CD14-positive monocyte (primary cell): ENCODE results near the gene PPIL4. TPM values are rescaled to one million over a fixed set of nuclear protein-coding genes. Genes with fewer than 3 reads are reported as not detected.

Experiments used
- DNase-seq, 3 donors: peaks; one replicate each; pipeline ENCODE4 v3.0.0-alpha.2; 2011 to 2022
- H2AFZ ChIP-seq: 2 replicates; pipeline ENCODE4 v1.6.0; 2012; ENCODE audit warnings: mild to moderate bottlenecking, low read depth, low read length, inconsistent platforms; ENCODE audit not compliant: insufficient read depth, poor library complexity, severe bottlenecking
- H3K27ac ChIP-seq, 2 donors: 1 replicate in 1 of 2; 2 replicates in 1 of 2; pipeline ENCODE4 v1.5.1; 2012 to 2013; ENCODE audit warnings: low read length in 2 of 2, control low read depth in 1 of 2, inconsistent platforms in 1 of 2, low read depth in 1 of 2, mild to moderate bottlenecking in 1 of 2
- H3K27me3 ChIP-seq, 2 donors: one replicate each; pipeline versions ENCODE4 v1.6.0 to v1.6.1; 2011 to 2013; ENCODE audit warnings: low read length in 2 of 2; ENCODE audit not compliant: control insufficient read depth in 2 of 2, insufficient read depth in 2 of 2
- H3K36me3 ChIP-seq, 2 donors: replicated peaks in 1 of 2; 1 replicate in 1 of 2; 2 replicates in 1 of 2; pipeline versions ENCODE4 v1.5.1 to v1.6.1; 2012 to 2013; ENCODE audit warnings: low read length in 2 of 2, control low read depth in 1 of 2, inconsistent platforms in 1 of 2, mild to moderate bottlenecking in 1 of 2; ENCODE audit not compliant: insufficient read depth in 2 of 2, control insufficient read depth in 1 of 2
- H3K4me1 ChIP-seq, 2 donors: 1 replicate in 1 of 2; 2 replicates in 1 of 2; pipeline versions ENCODE4 v1.5.1 to v1.6.1; 2012 to 2013; ENCODE audit warnings: low read length in 2 of 2, control low read depth in 1 of 2, inconsistent platforms in 1 of 2, mild to moderate bottlenecking in 1 of 2, moderate library complexity in 1 of 2; ENCODE audit not compliant: insufficient read depth in 2 of 2, control insufficient read depth in 1 of 2
- H3K4me2 ChIP-seq: replicated peaks from 2 replicates; pipeline ENCODE3; 2012; ENCODE audit warnings: low read length, moderate library complexity, mild to moderate bottlenecking; ENCODE audit not compliant: poor library complexity, severe bottlenecking; ENCODE audit errors: extremely low read depth
- H3K4me3 ChIP-seq, 3 experiments: fragments of 200-600 bp in 1 of 3; sonication (generic) in 1 of 3; replicated peaks in 1 of 3; 1 replicate in 2 of 3; 2 replicates in 1 of 3; pipeline ENCODE4 v1.5.1; 2011 to 2013; ENCODE audit warnings: low read length in 3 of 3, mild to moderate bottlenecking in 3 of 3, control low read depth in 2 of 3, low read depth in 2 of 3, inconsistent platforms in 1 of 3, moderate library complexity in 1 of 3
- H3K79me2 ChIP-seq: 2 replicates; pipeline ENCODE4 v1.6.0; 2012; ENCODE audit warnings: mild to moderate bottlenecking, control low read depth, inconsistent platforms, low read length, moderate library complexity; ENCODE audit not compliant: insufficient read depth
- H3K9ac ChIP-seq: 2 replicates; pipeline ENCODE4 v1.6.0; 2017; ENCODE audit warnings: low read length, mild to moderate bottlenecking; ENCODE audit not compliant: insufficient read depth, poor library complexity, severe bottlenecking
- H3K9me3 ChIP-seq, 2 donors: replicated peaks in 1 of 2; 1 replicate in 1 of 2; 2 replicates in 1 of 2; pipeline versions ENCODE4 v1.5.1 to v1.6.1; 2012 to 2013; ENCODE audit warnings: low read length in 2 of 2, control low read depth in 1 of 2; ENCODE audit not compliant: control insufficient read depth in 1 of 2, insufficient read depth in 1 of 2
- H4K20me1 ChIP-seq: 2 replicates; pipeline ENCODE4 v1.6.0; 2012; ENCODE audit warnings: mild to moderate bottlenecking, low read length, control low read depth, moderate library complexity; ENCODE audit not compliant: insufficient read depth
- H3K27ac Mint-ChIP-seq, 7 donors: one replicate each; pipeline ENCODE4 v1.8.0; 2020; ENCODE audit warnings: mild to moderate bottlenecking in 7 of 7, mixed read lengths in 7 of 7, moderate library complexity in 6 of 7, inconsistent platforms in 2 of 7
- H3K27me3 Mint-ChIP-seq, 3 donors: one replicate each; pipeline ENCODE4 v1.8.0; 2021 to 2022; ENCODE audit warnings: low read depth in 3 of 3, mild to moderate bottlenecking in 3 of 3, mixed read lengths in 3 of 3, moderate library complexity in 3 of 3, inconsistent platforms in 1 of 3
- H3K36me3 Mint-ChIP-seq, 2 donors: one replicate each; pipeline ENCODE4 v1.8.0; 2020; ENCODE audit warnings: mixed read lengths in 2 of 2, inconsistent platforms in 1 of 2, mild to moderate bottlenecking in 1 of 2
- H3K4me1 Mint-ChIP-seq: one replicate; pipeline ENCODE4 v1.8.0; 2020; ENCODE audit warnings: mild to moderate bottlenecking, mixed read lengths
- H3K4me3 Mint-ChIP-seq, 2 donors: one replicate each; pipeline ENCODE4 v1.8.0; 2020; ENCODE audit warnings: mild to moderate bottlenecking in 2 of 2, mixed read lengths in 2 of 2, moderate library complexity in 1 of 2
- H3K9me3 Mint-ChIP-seq, 7 donors: one replicate each; pipeline ENCODE4 v1.8.0; 2020 to 2022; ENCODE audit warnings: mixed read lengths in 7 of 7, mild to moderate bottlenecking in 6 of 7, moderate library complexity in 6 of 7, inconsistent platforms in 2 of 7
- WGBS: methylation state at CpG from one replicate; pipeline ENCODE4 v1.1.5; 2013; ENCODE audit warnings: missing lambda C conversion rate; ENCODE audit not compliant: insufficient coverage; 5-methylcytosine and 5-hydroxymethylcytosine counted together
- intact Hi-C, 2 donors: fragments of 100-400 bp; cut with micrococcal nuclease; formaldehyde crosslinking; loops; one replicate each; pipeline versions ENCODE4 v1.15.0 to v1.15.1; 2023
- polyA plus RNA-seq, 3 donors: library from polyadenylated mRNA; depleted of rRNA in 1 of 3; unstranded in 2 of 3; stranded (reverse) in 1 of 3; fragments of 300-500 nt in 2 of 3; fragments of >200 nt in 1 of 3; fragmentation: Illumina TruSeq in 2 of 3; gene quantifications; 1 replicate in 2 of 3; 2 replicates in 1 of 3; pipeline ENCODE4 v1.2.3, GENCODE V29; 2012 to 2021
- TF ChIP-seq, protein P1 (sequence below): fragments of 200-600 bp; IDR thresholded peaks from one replicate; pipeline ENCODE4 v1.8.0; 2022; ENCODE audit warnings: antibody characterized with exemption, mild to moderate bottlenecking

Gene PPIL4
- polyA plus RNA-seq, 3 donors, result 3.5 to 9.2 (median 4.4) TPM

DNA sequence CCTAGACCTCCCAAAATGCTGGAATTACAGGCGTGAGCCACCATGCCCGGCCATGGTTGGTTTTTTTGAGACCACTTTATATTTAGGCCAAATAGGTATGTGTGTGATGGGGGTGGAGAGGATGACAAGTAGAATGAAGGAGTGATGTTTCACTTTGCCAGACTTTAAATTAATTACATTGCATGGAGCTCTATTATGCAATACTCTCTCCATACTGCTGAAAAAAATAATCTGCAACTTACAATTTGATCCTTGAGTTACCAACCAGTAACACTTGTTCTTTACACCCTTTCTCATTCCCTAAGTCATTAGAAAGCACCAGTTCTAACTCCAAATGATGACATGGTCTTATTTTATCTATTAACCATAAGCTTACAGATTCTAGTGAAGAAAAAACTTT, 47.1 kb upstream of the PPIL4 start:
- H3K4me2 ChIP-seq, result no peak overlapping the region
- TF ChIP-seq, protein P1, sequence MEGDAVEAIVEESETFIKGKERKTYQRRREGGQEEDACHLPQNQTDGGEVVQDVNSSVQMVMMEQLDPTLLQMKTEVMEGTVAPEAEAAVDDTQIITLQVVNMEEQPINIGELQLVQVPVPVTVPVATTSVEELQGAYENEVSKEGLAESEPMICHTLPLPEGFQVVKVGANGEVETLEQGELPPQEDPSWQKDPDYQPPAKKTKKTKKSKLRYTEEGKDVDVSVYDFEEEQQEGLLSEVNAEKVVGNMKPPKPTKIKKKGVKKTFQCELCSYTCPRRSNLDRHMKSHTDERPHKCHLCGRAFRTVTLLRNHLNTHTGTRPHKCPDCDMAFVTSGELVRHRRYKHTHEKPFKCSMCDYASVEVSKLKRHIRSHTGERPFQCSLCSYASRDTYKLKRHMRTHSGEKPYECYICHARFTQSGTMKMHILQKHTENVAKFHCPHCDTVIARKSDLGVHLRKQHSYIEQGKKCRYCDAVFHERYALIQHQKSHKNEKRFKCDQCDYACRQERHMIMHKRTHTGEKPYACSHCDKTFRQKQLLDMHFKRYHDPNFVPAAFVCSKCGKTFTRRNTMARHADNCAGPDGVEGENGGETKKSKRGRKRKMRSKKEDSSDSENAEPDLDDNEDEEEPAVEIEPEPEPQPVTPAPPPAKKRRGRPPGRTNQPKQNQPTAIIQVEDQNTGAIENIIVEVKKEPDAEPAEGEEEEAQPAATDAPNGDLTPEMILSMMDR, result no peak
- H3K9ac ChIP-seq, result no peak overlapping the region
- no peaks in the 10 kb centered on the region for H3K79me2 ChIP-seq
- no peaks in the 10 kb centered on the region for H3K9me3 Mint-ChIP-seq
- no peak for DNase-seq
- H3K4me3 ChIP-seq, result no peak overlapping the region
- H3K4me1 ChIP-seq, result no peaks in the 10 kb centered on the region
- H3K27me3 Mint-ChIP-seq, result no peaks in the 10 kb centered on the region
- no CpG with 5 or more reads among the region's 2 CpGs for WGBS
- peaks cover 67 to 88% of the 10 kb centered on the region in 2 donors for H3K36me3 ChIP-seq
- no peaks in the 10 kb centered on the region for H3K4me1 Mint-ChIP-seq
- H3K36me3 Mint-ChIP-seq, result peaks cover 54 to 68% of the 10 kb centered on the region in 2 donors
- intact Hi-C loops, result no loop called here
- no peaks in the 10 kb centered on the region for H3K27me3 ChIP-seq
- H2AFZ ChIP-seq, result no peak overlapping the region
- no peak overlapping the region for H3K4me3 Mint-ChIP-seq
- H3K27ac Mint-ChIP-seq, result peak overlapping the region in 1 of 7 donors; percentile 30
- no peaks in the 10 kb centered on the region for H4K20me1 ChIP-seq
- H3K9me3 ChIP-seq, result no peaks in the 10 kb centered on the region
- no peak overlapping the region for H3K27ac ChIP-seq

DNA sequence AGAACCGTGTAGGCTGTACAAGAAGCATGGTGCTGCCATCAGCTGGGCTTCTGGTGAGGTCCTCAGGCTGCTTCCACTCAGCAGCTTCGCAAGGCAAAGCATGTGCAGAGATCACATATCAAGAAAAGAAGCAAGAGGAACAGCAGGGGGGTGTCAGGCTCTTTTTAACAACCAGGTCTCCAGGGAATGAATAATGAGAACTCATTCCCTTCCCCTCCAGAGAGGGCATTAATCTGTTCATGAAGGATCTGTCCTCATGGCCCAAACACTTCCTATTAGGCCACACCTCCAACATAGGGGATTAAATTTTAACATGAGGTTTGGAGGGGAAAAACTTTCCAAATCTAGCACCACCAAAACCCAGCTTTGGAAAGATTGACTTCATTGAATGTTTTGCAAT, 40.3 kb upstream of the PPIL4 start:
- Mint-ChIP-seq H3K36me3 (peaks cover 44 to 55% of the 10 kb centered on the region in 2 donors), H3K27me3 (no peaks in the 10 kb centered on the region), H3K4me3 (no peak overlapping the region), H3K9me3 (peaks cover 0 to 2% (median 0%) of the 10 kb centered on the region in 7 donors), H3K27ac (peak overlapping the region in 1 of 7 donors; percentile 46), H3K4me1 (no peaks in the 10 kb centered on the region)
- H3K9me3 ChIP-seq, result no peaks in the 10 kb centered on the region
- H3K27ac ChIP-seq, result no peak overlapping the region
- H3K27me3 ChIP-seq, result no peaks in the 10 kb centered on the region
- H3K4me3 ChIP-seq, result no peak overlapping the region
- no peaks in the 10 kb centered on the region for H3K4me1 ChIP-seq
- no peak overlapping the region for H2AFZ ChIP-seq
- H3K79me2 ChIP-seq, result no peaks in the 10 kb centered on the region
- no peaks in the 10 kb centered on the region for H4K20me1 ChIP-seq
- H3K4me2 ChIP-seq, result no peak overlapping the region
- intact Hi-C loops, result no loop called here
- H3K36me3 ChIP-seq, result peaks cover 56 to 81% of the 10 kb centered on the region in 2 donors
- no peak overlapping the region for H3K9ac ChIP-seq
- DNase-seq, result no peak
- WGBS, result 100% methylated on average over 2 of the region's 2 CpGs
- TF ChIP-seq, protein P1, result no peak
